ENCODE measurements around the gene TGM2.

GRCh38 chr20:38199501-38200390, 34.7 kb upstream of the TGM2 start:
- no peak for TF ChIP-seq POLR2A (IDR thresholded peaks at IDR 0.05)
- TF ChIP-seq CTCF (IDR thresholded peaks at IDR 0.05): no peak
